Renal pelvis (tissue), 4 donors: ENCODE results near the gene CYTH1. TPM values are rescaled to one million over a fixed set of nuclear protein-coding genes. Genes with fewer than 3 reads are reported as not detected.
"Not testable (repeated sequence)": the region's sequence is repeated elsewhere in the genome, so short reads cannot be mapped to it uniquely, and the experiment has no call there.

Experiments
- DNase-seq: peaks from one replicate; pipeline ENCODE4 v3.0.0-alpha.2; 2013
- polyA plus RNA-seq, 3 donors: library from polyadenylated mRNA; unstranded; fragments of 120-200 nt; gene quantifications; one replicate each; pipeline ENCODE4 v1.2.1, GENCODE V29; 2013; ENCODE audit not compliant: insufficient read length in 3 of 3

The CYTH1 gene
- polyA plus RNA-seq, 3 donors = 21.3 to 28.2 (median 27.3) TPM

DNA sequence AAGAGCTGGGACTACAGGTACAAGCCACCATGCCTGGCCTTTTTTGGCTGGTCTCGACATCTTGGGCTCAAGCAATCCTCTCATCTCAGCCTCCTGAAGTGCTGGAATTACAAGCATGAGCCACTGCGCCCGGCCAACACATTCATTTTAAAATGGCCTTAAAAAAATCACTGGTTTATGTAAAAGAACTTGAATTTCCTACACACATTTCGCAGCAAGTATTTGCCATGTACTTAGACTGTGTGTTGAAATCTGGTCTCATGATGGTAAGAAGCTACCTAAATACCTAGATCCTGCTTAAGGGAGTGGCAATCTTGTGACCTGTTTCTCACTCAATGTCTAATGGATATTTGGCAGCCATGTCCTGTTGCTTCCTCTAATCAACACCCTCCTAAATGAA, 8.5 kb upstream of the CYTH1 start:
- no peak for DNase-seq

DNA sequence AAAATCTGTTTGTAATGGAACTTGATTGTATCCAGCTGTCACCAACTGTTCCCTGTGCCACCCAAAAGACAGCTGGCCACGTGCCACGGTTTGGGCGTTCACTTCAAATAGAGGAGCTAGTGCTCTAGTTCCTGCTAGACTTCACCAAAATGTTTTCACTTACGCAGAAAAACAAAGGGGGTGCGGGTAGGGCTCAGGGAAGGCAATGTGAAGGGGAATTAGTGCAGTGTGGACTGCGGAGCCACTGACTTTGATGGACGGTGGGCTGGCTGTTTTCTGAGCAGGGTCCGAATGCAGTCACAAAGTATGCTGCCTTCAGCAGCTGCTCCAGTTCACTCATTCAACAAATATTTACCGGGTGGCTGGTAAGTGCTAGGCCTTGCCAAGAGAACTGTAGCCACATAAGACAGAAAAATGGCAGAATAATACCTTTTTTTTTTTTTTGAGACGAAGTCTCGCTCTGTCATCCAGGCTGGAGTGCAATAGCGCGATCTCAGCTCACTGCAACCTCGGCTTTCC, 7.6 kb upstream of the CYTH1 start:
- DNase-seq = no peak

DNA sequence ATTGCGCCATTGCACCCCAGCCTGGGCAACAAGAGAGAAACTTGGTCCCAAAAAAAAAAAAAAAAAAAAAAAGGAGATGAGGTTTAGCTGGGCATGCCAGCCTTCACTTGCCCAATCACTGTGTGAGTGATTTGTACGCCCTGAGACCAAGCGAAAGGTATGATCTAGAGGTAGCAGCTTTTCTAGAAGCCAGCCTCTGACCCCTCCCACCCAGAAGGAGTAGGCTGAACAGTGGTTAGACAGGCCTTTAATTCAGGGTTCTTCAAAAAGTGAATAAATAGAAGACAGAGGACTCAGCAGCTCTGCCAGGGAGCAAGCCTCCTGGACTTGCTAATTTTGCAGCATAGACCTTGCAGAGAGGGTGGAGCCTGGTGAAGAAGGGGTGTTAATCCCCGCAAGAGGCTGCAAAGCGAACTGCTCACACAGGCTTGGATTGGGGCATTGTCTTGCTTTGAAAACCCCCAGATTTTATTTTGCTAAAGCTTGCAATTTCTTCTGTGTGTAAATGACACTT, 7.1 kb upstream of the CYTH1 start:
- no peak for DNase-seq

DNA sequence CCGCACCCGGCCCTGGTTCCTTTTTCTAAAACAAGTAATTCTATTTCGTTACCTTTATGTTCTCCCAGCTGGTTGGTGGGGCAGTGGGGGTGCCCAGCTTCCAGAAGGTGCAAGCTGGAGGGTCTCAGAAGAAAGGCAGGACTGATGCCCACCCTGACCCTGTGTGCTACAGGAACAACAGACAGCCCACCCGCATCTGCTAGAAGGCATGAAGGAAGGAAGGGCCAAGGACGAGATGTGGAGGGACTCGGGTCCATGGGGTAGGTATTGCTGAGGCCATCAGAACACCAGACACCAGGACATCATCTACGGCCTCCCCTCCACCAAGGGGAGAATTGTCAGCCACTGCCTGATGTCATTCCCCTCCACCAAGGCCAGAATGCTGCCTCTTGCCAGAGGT, 6.4 kb upstream of the CYTH1 start:
- no peak for DNase-seq

DNA sequence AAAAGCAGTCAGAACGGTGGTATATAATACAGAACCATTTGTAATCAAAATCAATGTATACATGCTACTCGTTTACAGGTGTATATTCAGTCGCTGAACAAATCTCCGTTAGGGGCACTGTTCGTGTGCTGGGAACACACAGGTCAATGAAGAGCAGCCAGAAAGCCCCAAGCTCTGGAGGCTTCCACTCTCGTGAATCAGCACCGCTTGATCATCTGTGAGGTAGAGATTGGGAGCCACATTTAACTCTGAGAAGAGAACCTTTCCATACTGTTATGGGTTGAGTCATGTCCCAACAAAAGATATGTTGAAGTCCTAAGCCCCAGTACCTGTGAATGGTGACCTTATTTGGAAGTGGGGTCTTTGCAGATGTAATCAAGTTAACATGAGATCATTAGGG, 5.4 kb upstream of the CYTH1 start:
- DNase-seq = no peak

DNA sequence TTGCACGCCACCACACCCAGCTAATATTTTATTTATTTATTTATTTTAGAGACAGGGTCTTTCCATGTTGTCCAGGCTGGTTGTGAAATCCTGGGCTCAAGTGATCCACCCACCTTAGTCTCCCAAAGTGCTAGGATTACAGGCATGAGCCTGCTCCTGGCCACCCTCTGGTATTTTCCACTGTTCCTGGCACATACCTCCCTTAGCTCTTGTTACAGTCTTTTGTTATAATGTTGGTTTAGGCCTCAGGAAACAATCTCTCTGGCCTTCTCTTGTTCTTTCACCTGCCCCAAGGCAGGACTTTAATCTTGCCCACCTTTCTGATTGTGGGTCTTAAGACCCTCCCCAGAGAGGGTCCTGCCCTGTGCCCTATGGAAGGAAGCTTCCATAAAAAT, 3.6 kb upstream of the CYTH1 start:
- DNase-seq = no peak

DNA sequence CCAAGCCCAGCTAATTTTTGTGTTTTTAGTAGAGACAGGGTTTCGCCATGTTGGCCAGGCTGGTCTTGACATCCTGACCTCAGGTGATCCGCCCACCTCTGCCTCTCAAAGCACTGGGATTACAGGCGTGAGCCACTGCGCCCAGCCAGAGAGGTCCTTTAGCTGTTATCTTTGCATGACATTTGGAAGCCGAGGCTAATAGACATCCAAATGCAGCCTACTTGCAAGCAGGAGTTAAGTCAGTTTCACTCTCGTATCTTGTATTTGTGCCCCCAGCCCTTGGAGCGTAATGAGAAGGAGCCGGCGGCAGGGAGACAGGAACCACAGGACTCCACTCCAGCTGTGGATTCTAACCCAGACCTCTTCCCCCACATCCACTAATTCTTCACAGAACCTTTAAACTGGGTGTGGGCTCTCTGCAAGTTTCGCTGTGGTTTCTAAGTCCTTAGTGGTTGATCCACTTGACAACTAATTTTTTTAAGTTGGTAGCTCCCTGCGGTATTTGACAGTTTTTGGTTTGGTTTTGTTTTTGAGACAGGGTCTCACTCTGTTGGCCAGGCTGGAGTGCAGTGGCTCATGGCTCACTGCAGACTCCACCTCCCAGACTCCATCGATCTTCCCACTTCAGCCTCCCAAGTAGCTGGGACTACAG, 3.1 kb upstream of the CYTH1 start:
- DNase-seq = no peak

DNA sequence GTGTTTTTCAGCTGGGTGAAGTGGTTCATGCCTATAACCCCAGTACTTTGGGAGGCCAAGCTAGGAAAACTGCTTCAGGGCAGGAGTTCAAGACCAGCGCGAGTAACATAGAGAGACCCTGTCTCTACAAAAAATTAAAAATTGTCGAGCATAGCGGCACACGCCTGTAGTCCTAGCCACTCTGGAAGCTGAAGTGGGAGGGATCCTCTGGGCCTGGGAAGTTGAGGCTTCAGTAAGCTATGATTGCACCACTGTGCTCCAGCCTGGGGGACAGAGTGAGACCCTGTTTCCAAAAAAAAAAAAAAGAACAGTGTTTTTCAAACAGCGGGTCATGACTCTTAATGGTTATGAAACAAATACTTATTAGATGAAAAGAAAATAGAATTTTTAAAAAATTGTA, 2.3 kb upstream of the CYTH1 start:
- no peak for DNase-seq

DNA sequence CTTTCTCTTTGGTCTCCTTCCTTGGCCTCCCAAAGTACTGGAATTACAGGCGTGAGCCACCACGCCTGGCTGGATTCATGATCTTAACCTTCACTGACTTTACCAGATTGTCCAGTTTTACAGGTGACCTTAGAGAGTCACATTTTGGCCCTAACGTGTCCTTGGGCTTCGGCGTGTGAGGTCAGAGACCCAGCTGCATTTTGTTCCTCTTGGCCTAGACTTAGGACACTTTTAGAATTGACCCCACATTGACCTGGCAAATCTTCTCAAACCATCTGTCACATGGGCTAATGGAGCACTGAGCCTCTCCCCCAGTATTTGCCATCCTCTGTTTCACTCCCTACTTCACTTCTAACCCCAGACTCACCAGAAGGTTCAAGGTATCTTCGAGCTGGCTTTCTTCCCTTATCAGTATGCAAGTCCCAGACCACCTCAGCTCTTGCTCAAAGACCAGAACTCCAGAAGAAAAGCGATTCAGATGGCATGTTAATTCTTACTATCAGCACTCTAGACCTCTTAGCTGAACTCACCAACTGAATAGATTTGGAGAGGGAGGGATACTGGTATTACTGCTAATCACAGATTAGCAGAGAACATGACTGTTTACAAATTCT, 1.7 kb upstream of the CYTH1 start:
- DNase-seq = no peak

DNA sequence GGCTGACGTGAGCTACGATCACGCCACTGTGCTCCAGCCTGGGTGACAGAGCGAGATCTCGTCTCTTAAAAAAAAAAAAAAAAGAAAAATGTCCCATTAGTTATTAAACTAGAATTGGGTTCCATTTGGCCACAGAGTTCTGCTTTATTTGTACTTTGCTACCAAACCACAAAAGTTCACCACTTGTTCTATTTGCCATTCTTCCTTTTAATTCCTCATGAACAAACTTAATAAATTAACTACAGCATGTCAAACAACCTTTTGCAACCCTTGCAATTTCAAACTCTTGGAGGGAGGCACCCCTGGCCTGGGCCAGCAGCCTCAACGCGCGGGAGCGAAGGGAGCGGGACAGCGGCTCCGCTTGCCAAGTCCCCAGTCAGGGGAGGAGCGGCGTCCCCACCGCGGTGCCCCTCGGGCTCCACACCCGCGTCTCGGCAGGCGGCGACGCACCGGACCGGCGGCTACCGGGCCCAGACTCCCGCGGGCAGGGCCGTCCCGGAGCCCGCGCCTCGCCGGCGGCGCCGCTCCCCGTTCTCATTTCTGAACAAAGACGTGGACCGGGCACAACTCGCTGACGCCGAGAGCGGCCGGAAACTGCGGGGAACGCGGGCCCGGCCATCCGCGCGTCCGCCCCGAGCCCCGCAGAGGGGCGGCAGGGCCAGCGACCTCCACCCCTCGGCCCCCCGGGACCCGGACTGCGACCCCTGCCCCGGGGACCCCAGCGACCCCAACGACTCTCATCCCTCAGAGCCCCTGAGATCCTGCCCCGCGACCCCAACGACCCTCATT, 775 bp downstream of the CYTH1 start:
- no peak for DNase-seq

DNA sequence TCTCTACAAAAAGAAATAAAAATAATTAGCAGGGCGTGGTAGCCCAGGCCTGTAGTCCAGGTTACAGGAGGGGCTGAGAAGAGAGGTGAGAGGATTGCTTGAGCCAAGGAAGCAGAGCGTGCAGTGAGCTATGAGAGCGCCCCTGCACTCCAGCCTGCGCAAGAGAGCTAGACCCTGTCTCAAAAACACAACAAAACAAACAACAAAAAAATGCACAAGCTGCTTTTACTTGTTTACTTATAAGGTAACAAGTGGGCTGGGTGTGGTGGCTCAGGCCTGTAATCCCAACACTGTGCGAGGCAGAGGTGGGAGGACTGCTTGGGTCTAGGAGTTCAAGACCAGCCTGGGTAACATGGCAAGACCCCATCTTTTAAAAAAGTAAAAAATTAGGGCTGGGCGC, 1.7 kb downstream of the CYTH1 start:
- DNase-seq = no peak

DNA sequence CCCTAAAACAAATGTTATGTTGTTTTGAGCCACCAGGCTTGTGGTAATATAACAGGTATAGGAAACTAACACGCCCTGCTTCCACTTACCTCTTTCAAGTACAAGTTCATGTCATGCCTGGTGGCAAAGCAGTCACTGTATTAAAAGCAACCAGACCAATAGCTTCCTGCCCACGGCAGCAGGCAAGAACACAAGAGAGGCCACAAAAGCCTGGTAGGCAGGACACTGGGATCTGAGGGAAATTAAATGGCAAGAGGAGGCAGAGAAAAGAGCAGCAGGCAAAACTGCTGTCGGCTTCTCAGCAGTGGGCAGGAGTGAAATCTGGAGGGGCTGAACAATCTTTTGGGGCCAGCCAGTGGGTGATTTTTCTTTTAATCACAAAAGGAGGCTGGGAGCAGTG, 2.2 kb downstream of the CYTH1 start:
- DNase-seq = no peak

DNA sequence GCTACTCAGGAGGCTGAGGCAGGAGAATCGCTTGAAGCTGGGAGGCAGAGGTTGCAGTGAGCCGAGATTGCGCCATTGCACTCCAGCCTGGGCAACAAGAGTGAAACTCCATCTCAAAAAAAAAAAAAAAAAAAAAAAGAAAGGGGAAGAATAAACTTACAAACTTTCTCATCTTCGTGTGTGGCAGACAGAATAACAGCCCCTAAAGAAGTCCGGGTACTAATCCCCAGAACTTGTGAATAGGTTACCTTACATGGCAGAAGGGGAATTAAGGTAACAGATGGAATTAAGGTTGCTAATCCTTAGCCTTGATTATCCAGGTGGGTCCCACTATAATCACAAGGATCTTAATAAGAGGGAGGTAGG, 2.8 kb downstream of the CYTH1 start:
- DNase-seq = not testable (repeated sequence)

DNA sequence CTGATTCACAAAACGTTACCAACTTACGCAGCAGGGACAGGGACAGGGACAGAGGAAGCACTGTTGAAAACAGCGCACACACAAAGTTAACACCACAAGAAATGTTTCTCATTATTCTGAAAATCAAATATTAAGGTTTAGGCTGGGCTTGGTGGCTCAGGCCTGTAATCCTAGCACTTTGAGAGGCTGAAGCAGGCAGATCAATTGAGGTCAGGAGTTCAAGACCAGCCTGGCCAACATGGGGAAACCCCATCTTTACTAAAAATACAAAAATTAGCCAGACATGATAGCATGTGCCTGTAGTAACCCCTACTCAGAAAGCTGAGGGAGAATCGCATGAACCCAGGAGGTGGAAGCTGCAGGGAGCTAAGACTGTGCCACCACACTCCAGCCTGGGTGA, 4.2 kb downstream of the CYTH1 start:
- no peak for DNase-seq

DNA sequence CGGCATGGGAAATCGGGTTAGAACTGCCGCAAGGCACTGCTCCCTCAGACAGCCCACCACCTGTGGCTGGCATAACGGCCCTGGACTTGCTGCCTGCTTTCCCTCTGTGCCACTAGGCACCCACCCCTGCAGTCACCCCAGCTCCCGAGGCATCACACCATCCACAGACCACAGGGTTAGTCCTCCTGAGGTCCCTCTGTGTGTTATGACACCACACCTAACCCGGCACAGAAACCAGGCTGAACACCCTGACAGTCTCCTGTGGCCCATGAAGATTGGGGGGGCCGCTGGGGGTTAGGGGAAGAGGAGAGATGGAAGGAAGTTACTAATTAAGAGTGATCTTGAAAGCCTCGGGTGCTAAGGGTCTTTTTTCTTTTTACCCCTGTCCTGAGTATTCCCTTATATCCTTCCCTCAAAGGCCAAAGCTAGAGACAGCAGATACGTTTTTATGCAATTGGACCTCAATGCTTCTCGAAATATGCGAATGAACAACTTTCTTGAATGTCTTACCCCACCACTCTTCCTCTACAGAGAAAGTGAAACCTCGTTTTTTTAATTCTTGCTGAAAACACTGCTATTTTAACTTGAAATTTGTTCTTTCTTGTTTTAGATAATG, 7.0 kb downstream of the CYTH1 start:
- DNase-seq = no peak

DNA sequence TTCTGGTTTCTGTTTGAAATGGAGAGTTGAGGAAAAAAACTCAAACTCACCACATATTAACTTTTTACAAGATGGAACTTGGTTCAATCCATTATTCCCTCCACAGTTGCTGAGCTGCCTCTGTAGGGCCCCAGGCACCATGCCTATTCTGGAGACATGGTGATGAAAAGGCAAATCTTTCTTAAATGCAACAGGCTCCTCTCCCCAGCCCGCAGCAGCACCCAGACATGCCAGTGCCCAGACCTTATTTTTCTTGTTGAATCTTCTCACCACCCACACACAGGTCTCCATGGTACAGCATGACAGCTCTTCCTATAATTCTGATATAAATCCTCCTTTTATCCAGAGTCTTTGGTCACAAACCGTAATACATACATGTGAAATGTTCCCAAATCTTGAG, 7.6 kb downstream of the CYTH1 start:
- no peak for DNase-seq

DNA sequence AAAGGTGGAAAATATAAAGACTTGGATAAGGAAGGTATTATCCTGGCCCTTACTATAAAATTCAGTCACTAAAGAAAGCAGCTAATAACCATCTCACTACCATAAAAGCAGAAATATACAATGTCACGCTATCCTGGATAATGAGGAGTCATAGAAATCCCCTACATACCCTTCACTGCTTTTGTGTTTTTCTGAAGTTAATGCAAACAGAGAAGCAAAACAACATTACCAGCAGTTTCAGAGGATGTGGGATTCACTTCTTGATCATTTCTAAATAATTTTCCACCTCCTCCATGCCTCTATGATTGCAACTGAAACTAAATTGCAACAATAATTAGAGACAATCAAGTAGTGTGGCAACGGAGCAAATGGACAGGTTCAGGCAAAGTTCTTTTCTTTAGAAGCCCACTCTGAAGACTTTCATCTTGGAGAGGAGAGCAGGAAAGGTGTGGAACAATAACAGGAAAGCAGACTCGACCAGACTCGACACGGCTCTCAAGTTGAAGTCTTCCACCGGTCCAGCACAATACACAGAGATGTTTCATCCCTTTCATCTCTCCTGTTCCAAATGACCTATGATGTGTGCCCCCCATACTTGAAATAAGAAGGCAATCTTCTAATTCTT, 10.2 kb downstream of the CYTH1 start:
- no peak for DNase-seq

DNA sequence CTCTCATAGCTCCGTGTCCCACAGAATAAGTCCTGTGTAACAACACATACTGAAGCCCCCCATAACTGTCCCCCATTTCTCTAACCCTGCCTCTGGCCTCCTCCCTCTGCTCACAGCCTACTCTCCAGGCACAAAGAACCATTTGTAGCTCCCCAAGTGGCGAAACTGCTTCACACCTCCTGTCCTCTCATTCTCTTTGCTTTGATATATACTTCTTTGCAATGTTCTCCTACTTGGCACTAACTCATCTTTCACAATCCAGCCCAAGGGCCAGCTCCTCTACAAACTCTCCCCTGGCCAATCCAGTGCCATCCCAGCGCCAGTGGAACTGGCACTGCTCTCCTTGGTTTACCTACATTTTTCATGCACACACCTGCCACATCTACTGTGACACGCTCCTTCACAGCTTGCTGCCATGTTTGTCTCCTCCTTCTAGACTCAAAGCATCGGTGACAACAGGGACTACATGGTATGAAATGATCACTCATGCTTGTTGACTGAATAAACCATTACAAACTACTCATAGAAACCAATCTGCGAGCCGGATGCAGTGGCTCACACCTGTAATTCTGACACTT, 12.8 kb downstream of the CYTH1 start:
- no peak for DNase-seq

DNA sequence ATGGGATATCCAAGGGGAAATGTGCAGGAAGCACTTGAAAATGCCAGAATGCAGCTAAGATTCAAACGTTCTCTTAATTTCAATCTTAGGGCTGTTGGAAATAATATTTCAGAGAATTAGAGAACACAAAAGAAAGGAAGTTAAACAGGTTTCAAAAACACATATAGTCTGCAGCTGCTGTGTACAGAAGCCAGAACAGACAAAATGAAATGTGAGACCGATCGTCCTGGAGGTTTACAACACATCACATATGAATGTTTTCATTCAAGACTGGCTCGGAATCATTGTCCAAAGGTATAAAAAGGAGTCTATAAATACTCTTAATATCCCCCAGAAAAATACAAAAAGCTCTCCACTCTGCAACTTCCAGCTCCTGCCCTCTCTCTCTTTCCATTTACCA, 14.3 kb downstream of the CYTH1 start:
- no peak for DNase-seq

DNA sequence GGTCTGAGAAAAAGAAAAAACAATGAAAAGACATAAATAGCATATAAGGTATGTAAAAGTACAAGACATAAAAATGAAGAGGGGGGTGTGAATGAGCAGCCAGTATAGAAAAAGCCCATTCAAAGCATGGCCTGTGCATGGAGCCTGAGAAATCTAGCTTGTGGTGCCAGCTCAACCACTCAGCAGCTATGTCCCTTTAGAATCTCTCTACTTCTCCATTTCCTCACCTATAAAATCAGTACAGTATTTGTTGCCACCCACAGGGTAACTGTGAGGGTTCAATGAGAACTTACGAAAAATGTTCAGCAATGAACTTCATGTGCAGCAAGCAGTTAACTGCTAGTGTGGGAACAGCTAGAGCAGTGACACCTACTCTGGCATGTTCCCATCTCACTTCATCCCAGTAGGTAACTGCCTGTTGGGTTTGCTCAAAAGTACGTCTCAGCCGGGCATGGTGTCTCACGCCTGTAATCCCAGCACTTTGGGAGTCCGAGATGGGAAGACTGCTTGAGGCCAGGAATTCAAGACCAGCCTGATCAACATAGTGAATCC, 15.3 kb downstream of the CYTH1 start:
- DNase-seq = no peak

DNA sequence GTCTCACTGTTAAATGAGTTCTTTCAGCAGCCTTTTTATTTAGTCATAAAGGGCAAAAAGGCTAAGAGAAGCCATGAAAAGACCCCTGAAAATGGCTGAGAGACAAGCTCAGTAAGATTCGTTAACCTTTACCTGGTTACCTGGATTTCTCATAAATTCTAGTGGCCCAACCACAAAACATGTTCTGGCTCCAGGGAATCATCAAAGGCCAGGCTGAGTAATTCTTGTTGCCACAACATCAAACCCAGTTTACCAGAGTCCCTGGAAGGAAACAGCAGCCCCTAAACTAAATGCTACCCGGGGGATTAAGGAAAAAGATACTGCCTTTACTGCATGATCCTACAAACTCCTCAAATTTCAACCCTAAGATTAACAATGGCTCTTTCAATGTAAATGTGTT, 15.8 kb downstream of the CYTH1 start:
- DNase-seq = no peak
